Panc1 (cell line): ENCODE results near the gene IFI6. TPM values are rescaled to one million over a fixed set of nuclear protein-coding genes. Genes with fewer than 3 reads are reported as not detected.
"Not testable (repeated sequence)": the region's sequence is repeated elsewhere in the genome, so short reads cannot be mapped to it uniquely, and the experiment has no call there.

Source experiments
- ATAC-seq: fragments of 200-7000 bp; cut with Tn5 transposase; 2 replicates; pipeline ENCODE4 v1.9.1; 2020; ENCODE audit warnings: mild to moderate bottlenecking, moderate library complexity
- BruUV-seq: library from RNA; stranded (reverse); fragments of 400-500 nt; replicated peaks from 2 replicates; lab custom pipeline; 2021; lab: Mats Ljungman, UMichigan
- CTCF ChIA-PET: fragments of 300-600 bp; sonication (Branson Sonifier 250); formaldehyde crosslinking; loops from one replicate; lab custom pipeline; 2022; ENCODE audit warnings: antibody characterized with exemption; lab: Charles Lee
- POLR2A ChIA-PET: fragments of 300-600 bp; sonication (Branson Sonifier 250); formaldehyde crosslinking; loops from one replicate; lab custom pipeline; 2022; ENCODE audit warnings: antibody characterized with exemption; lab: Charles Lee
- DNase-seq: peaks from one replicate; pipeline ENCODE4 v3.0.0-alpha.2; 2010; ENCODE audit warnings: low read depth, low spot score
- H3K27ac ChIP-seq: 2 replicates; pipeline ENCODE4 v1.5.1; 2011; ENCODE audit warnings: mild to moderate bottlenecking, low read length, inconsistent platforms
- H3K27me3 ChIP-seq: fragments of 200-500 bp; sonication (Bioruptor generic); 2 replicates; pipeline ENCODE4 v1.6.0; 2014; ENCODE audit warnings: low read length, inconsistent platforms; ENCODE audit not compliant: control insufficient read depth, insufficient read depth
- H3K36me3 ChIP-seq: fragments of 200-500 bp; sonication (Bioruptor generic); 2 replicates; pipeline ENCODE4 v1.5.1; 2014; ENCODE audit warnings: inconsistent platforms, mild to moderate bottlenecking, low read length, moderate library complexity; ENCODE audit not compliant: control insufficient read depth, insufficient read depth
- H3K4me1 ChIP-seq: 2 replicates; pipeline ENCODE4 v1.5.1; 2011; ENCODE audit warnings: inconsistent platforms, mild to moderate bottlenecking, low read length, moderate library complexity; ENCODE audit not compliant: control insufficient read depth, insufficient read depth
- H3K4me3 ChIP-seq, 2 experiments: 2 replicates each; pipeline ENCODE4 v1.5.1; 2011 to 2012; ENCODE audit warnings: low read depth in 2 of 2, low read length in 2 of 2, mild to moderate bottlenecking in 2 of 2, inconsistent platforms in 1 of 2, moderate library complexity in 1 of 2
- H3K9me3 ChIP-seq: fragments of 200-500 bp; sonication (Bioruptor generic); 2 replicates; pipeline ENCODE4 v1.5.1; 2014; ENCODE audit warnings: low read depth, mild to moderate bottlenecking, inconsistent platforms, low read length, moderate library complexity; ENCODE audit not compliant: control insufficient read depth, insufficient read depth
- POLR2AphosphoS5 ChIP-seq: IDR thresholded peaks from 2 replicates; pipeline ENCODE4 v1.6.1; 2012; ENCODE audit warnings: mild to moderate bottlenecking, low read depth, low read length, moderate library complexity
- SIN3A ChIP-seq: IDR thresholded peaks from 2 replicates; pipeline ENCODE4 v1.6.1; 2012; ENCODE audit warnings: low read depth, mild to moderate bottlenecking, low read length, moderate library complexity, borderline replicate concordance; ENCODE audit not compliant: insufficient read depth
- TCF7L2 ChIP-seq: IDR thresholded peaks from 2 replicates; pipeline ENCODE4 v1.6.1; 2011; ENCODE audit warnings: mild to moderate bottlenecking, low read depth, low read length, inconsistent platforms
- in situ Hi-C: cut with HindIII; loops from 2 replicates; pipeline ENCODE4 v1.10.0; 2016; ENCODE audit warnings: low sequenced_read_pairs, low pct_unique_long_range_greater_than_20kb
- intact Hi-C: fragments of 100-400 bp; cut with micrococcal nuclease; formaldehyde crosslinking; loops from one replicate; pipeline ENCODE4 v1.10.0; 2022; ENCODE audit not compliant: unreplicated experiment
- total RNA-seq: library from RNA; stranded (reverse); gene quantifications from one replicate; pipeline ENCODE4 v1.2.1, GENCODE V29; 2021; ENCODE audit not compliant: unreplicated experiment
- TF ChIP-seq, protein P1 (sequence below), 2 experiments: IDR thresholded peaks; 2 replicates each; pipeline ENCODE4 v1.6.1; 2011 to 2012; ENCODE audit warnings: low read depth in 2 of 2, control low read depth in 1 of 2, low read length in 1 of 2, mild to moderate bottlenecking in 1 of 2, moderate library complexity in 1 of 2; ENCODE audit not compliant: insufficient read depth in 1 of 2
- TF ChIP-seq, protein P2 (sequence below): fragments of 450-650 bp; IDR thresholded peaks from 2 replicates; pipeline ENCODE4 v1.5.1; 2017; ENCODE audit warnings: mild to moderate bottlenecking

The IFI6 gene
- total RNA-seq, 1 experiment from 2014 or later = 39.1 TPM

DNA sequence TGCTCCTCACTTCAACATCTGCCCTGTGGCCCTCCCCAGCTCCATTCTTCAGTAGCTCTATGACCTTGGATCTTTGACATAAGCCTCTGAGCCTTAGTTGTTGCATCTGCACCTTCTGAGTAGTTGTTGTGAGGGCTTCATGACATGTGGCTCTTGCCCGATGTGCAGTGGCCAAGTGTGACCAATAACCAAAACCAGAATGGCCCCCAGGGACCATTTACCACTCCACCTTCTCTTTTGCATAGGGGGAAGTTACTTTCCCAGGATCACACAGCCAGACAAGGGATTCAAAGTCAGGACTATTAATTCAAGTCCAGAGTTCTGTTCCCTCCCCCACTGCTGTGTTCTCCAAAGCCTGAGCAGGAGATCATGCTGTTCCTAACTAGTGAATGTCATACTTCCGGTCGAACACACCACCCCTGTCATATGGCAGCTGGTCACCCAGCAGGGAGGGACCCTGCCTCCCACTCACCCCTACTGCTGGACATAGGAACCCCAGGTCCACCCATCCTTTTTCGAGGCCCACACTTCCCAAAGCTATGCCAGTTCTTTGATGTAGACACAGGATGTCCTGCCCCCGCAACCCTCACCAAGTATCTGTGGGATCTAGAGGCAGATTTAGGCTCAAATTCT lies 41.0 kb downstream of the IFI6 start:
- H3K9me3 ChIP-seq = no peaks in the 10 kb centered on the region
- no peaks in the 10 kb centered on the region for H3K4me1 ChIP-seq
- H3K27ac ChIP-seq = no peak overlapping the region
- ATAC-seq (no peak), DNase-seq (no peak)
- TF ChIP-seq, protein P1, sequence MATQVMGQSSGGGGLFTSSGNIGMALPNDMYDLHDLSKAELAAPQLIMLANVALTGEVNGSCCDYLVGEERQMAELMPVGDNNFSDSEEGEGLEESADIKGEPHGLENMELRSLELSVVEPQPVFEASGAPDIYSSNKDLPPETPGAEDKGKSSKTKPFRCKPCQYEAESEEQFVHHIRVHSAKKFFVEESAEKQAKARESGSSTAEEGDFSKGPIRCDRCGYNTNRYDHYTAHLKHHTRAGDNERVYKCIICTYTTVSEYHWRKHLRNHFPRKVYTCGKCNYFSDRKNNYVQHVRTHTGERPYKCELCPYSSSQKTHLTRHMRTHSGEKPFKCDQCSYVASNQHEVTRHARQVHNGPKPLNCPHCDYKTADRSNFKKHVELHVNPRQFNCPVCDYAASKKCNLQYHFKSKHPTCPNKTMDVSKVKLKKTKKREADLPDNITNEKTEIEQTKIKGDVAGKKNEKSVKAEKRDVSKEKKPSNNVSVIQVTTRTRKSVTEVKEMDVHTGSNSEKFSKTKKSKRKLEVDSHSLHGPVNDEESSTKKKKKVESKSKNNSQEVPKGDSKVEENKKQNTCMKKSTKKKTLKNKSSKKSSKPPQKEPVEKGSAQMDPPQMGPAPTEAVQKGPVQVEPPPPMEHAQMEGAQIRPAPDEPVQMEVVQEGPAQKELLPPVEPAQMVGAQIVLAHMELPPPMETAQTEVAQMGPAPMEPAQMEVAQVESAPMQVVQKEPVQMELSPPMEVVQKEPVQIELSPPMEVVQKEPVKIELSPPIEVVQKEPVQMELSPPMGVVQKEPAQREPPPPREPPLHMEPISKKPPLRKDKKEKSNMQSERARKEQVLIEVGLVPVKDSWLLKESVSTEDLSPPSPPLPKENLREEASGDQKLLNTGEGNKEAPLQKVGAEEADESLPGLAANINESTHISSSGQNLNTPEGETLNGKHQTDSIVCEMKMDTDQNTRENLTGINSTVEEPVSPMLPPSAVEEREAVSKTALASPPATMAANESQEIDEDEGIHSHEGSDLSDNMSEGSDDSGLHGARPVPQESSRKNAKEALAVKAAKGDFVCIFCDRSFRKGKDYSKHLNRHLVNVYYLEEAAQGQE (IDR thresholded peaks at IDR 0.05; ENCODE audit: insufficient read depth in 1 of 2, low read depth in 2 of 2, low read length in 1 of 2) = no peak
- TF ChIP-seq, protein P2, sequence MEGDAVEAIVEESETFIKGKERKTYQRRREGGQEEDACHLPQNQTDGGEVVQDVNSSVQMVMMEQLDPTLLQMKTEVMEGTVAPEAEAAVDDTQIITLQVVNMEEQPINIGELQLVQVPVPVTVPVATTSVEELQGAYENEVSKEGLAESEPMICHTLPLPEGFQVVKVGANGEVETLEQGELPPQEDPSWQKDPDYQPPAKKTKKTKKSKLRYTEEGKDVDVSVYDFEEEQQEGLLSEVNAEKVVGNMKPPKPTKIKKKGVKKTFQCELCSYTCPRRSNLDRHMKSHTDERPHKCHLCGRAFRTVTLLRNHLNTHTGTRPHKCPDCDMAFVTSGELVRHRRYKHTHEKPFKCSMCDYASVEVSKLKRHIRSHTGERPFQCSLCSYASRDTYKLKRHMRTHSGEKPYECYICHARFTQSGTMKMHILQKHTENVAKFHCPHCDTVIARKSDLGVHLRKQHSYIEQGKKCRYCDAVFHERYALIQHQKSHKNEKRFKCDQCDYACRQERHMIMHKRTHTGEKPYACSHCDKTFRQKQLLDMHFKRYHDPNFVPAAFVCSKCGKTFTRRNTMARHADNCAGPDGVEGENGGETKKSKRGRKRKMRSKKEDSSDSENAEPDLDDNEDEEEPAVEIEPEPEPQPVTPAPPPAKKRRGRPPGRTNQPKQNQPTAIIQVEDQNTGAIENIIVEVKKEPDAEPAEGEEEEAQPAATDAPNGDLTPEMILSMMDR = no peak
- no peak for TF ChIP-seq POLR2AphosphoS5
- no peak for TF ChIP-seq SIN3A
- no peak for TF ChIP-seq TCF7L2
- ChIA-PET POLR2A (no interaction called here), CTCF (no interaction called here)
- no peak overlapping the region for H3K4me3 ChIP-seq
- in situ Hi-C loops (no loop called here), intact Hi-C loops (no loop called here)
- peaks cover 9% of the 10 kb centered on the region; the same call in 1 of the 2 replicates for H3K27me3 ChIP-seq
- BruUV-seq = no TSS peak
- no peaks in the 10 kb centered on the region for H3K36me3 ChIP-seq

DNA sequence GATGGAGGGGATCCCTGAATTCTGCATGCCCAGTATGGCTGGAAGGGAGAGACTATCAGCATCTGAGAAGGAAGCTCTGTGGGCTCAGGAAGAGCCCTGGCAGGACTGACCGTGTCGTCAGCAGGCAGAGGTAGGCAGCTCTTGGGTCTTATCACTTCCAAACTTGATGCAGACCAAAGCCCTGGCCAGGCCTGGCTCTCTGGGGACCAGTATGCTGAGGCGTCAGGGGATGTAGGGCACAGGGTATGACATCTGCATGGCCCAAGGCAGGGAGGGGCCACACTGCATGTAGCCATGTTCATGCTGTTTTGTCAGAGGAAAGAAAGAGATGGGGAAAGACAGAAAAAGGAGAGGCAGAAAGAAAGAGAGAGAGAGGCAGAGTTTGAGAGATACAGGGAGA lies 43.3 kb downstream of the IFI6 start:
- ATAC-seq = no peak
- H3K36me3 ChIP-seq = no peaks in the 10 kb centered on the region
- intact Hi-C loops (no loop called here), in situ Hi-C loops (no loop called here)
- DNase-seq = no peak
- 0 out of 2 replicates have a peak, but pooled peaks cover under 1% of the 10 kb centered on the region for H3K27me3 ChIP-seq
- no peaks in the 10 kb centered on the region for H3K4me1 ChIP-seq
- TF ChIP-seq TCF7L2 (no peak), SIN3A (no peak), POLR2AphosphoS5 (no peak)
- TF ChIP-seq, protein P1 (IDR thresholded peaks at IDR 0.05; ENCODE audit: insufficient read depth in 1 of 2, low read depth in 2 of 2, low read length in 1 of 2) = no peak
- TF ChIP-seq, protein P2 = no peak
- BruUV-seq = no TSS peak
- no peak overlapping the region for H3K4me3 ChIP-seq
- ChIA-PET CTCF (interaction anchor here (0.7 to 0.8 kb wide), 2 partner anchors 43 to 327 kb away, joined by 4 to 6 read pairs; partner anchors contain the start of gene IFI6), POLR2A (no interaction called here)
- H3K9me3 ChIP-seq = no peaks in the 10 kb centered on the region
- no peak overlapping the region for H3K27ac ChIP-seq

DNA sequence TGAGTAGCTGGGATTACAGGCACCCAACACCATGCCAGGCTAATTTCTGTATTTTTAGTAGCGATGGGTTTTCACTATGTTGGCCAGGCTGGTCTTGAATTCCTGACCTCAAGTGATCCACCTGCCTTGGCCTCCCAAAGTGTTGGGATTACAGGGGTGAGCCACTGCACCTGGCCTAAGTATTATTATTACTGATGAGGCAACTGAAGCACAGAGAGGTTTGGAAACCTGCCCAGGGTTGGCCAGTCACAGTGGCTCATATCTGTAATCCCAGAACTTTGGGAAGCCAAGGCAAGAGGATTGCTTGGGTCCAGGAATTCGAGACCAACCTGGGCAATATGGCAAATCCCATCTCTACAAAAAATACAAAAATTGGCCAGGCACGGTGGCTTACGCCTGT lies 44.3 kb downstream of the IFI6 start:
- ATAC-seq, H3K4me3 ChIP-seq, in situ Hi-C loops, H3K9me3 ChIP-seq, POLR2A ChIA-PET, H3K4me1 ChIP-seq, H3K36me3 ChIP-seq, DNase-seq, H3K27me3 ChIP-seq, BruUV-seq, H3K27ac ChIP-seq, intact Hi-C loops: not testable (repeated sequence)
- CTCF ChIA-PET = interaction anchor here (0.7 kb wide), 1 partner anchor 326 kb away, joined by 6 read pairs; no protein-coding TSS in a partner anchor
